ENCODE results near the gene TMPRSS6. TPM values are rescaled to one million over a fixed set of nuclear protein-coding genes. Genes with fewer than 3 reads are reported as not detected.
A peak's percentile ranks its signal among the peaks of the same experiment; 100 is the strongest.

The TMPRSS6 gene
- total and polyA plus RNA-seq, 2 of the 13 experiments (the other 11 are each of a cell fraction or from before 2014, with no cell fraction given), result 4.2 to 4.8 TPM

- TF ChIP-seq ZNF407 (CRISPR knock-in tag; IDR thresholded peaks at IDR 0.05; ENCODE audit: not compliant biosample characterization), result no peak
- no peak for TF ChIP-seq DMTF1 (CRISPR knock-in tag; IDR thresholded peaks at IDR 0.05)
- TF ChIP-seq POLR2AphosphoS5 (IDR thresholded peaks at IDR 0.05; ENCODE audit: low read depth, low read length), result peak; percentile 69
- peak; percentile 36; the same call in 1 of the 2 replicates for TF ChIP-seq ZFP41 (CRISPR knock-in tag; IDR thresholded peaks at IDR 0.05; ENCODE audit: borderline replicate concordance)
- no peak for TF ChIP-seq ZNF136 (CRISPR knock-in tag; IDR thresholded peaks at IDR 0.05; ENCODE audit: low read depth)
- no peak for TF ChIP-seq ZBTB34 (CRISPR knock-in tag; IDR thresholded peaks at IDR 0.05)
- no peak for TF ChIP-seq CENPX (CRISPR knock-in tag; IDR thresholded peaks at IDR 0.05)
- no peak for TF ChIP-seq PHB2 (IDR thresholded peaks at IDR 0.05; ENCODE audit: partially characterized antibody)
- TF ChIP-seq BRD4 (CRISPR knock-in tag; IDR thresholded peaks at IDR 0.05), result peak; percentile 95
- no peak for TF ChIP-seq FUBP1 (CRISPR knock-in tag; IDR thresholded peaks at IDR 0.05; ENCODE audit: borderline replicate concordance)
- TF ChIP-seq NBN (conservative IDR thresholded peaks at IDR 0.05), result no peak
- peak; percentile 70; the same call in 1 of the 2 replicates for TF ChIP-seq WIZ (CRISPR knock-in tag; IDR thresholded peaks at IDR 0.05)
- TF ChIP-seq HDAC2 (CRISPR knock-in tag; IDR thresholded peaks at IDR 0.05), result peak; percentile 90
- TF ChIP-seq ZNF749 (CRISPR knock-in tag; IDR thresholded peaks at IDR 0.05; ENCODE audit: borderline replicate concordance), result no peak
- peak; percentile 46 for TF ChIP-seq ASH2L (IDR thresholded peaks at IDR 0.05; ENCODE audit: insufficient read length, low read depth, low read length)
These were observed 75.7 kb downstream of the TMPRSS6 start (continued) for GRCh38 chr22:37033605-37034430.
